NK-92 (cell line): ENCODE measurements around the gene KXD1.
"Not testable (repeated sequence)": the region's sequence is repeated elsewhere in the genome, so short reads cannot be mapped to it uniquely, and the experiment has no call there.

Experiments used
- DNase-seq: peaks from one replicate; lab custom pipeline; 2025; ENCODE audit not compliant: unreplicated experiment; lab: John Stamatoyannopoulos, UW

KXD1 gene

GRCh38 chr19:18600692-18601397, 43.2 kb downstream of the KXD1 start:
- DNase-seq, result not testable (repeated sequence)

- no peak for DNase-seq
These were observed 44.2 kb downstream of the KXD1 start for GRCh38 chr19:18601875-18602274.

GRCh38 chr19:18603255-18603957, 45.7 kb downstream of the KXD1 start:
- no peak for DNase-seq

GRCh38 chr19:18603958-18604819, 46.5 kb downstream of the KXD1 start:
- DNase-seq, result no peak

- no peak for DNase-seq
These were observed 47.1 kb downstream of the KXD1 start for GRCh38 chr19:18604820-18605159.

- DNase-seq, result no peak
These were observed 47.5 kb downstream of the KXD1 start for GRCh38 chr19:18605196-18605545.

GRCh38 chr19:18605546-18606280, 48.0 kb downstream of the KXD1 start:
- no peak for DNase-seq

GRCh38 chr19:18606281-18607225, 48.9 kb downstream of the KXD1 start, which contains the start of gene CRLF1:
Gene CRLF1 (minus strand): TSS chr19:18606799. CDS start chr19:18606656, 143 bp downstream.
- no peak for DNase-seq

GRCh38 chr19:18607226-18608101, 49.8 kb downstream of the KXD1 start:
- DNase-seq, result no peak

- DNase-seq, result no peak
These were observed 50.6 kb downstream of the KXD1 start for GRCh38 chr19:18608102-18608804.

- no peak for DNase-seq
These were observed 51.4 kb downstream of the KXD1 start for GRCh38 chr19:18608805-18609716.

- no peak for DNase-seq
These were observed 52.0 kb downstream of the KXD1 start for GRCh38 chr19:18609717-18610051.

- no peak for DNase-seq
These were observed 52.5 kb downstream of the KXD1 start for GRCh38 chr19:18610245-18610555.

- no peak for DNase-seq
These were observed 53.1 kb downstream of the KXD1 start for GRCh38 chr19:18610556-18611326.

GRCh38 chr19:18611327-18612050, 53.8 kb downstream of the KXD1 start:
- no peak for DNase-seq

GRCh38 chr19:18612051-18612771, 54.5 kb downstream of the KXD1 start:
- no peak for DNase-seq
